K562 (cell line): ENCODE data around the gene FGFR4. TPM values are rescaled to one million over a fixed set of nuclear protein-coding genes. Genes with fewer than 3 reads are reported as not detected.

Source experiments
- ATAC-seq: fragments of 200-7000 bp; cut with Tn5 transposase; 3 replicates; pipeline ENCODE4 v1.9.1; 2020; ENCODE audit warnings: moderate library complexity
- BruUV-seq: library from RNA; stranded (reverse); fragments of 400-500 nt; replicated peaks from 2 replicates; lab custom pipeline; 2021; lab: Mats Ljungman, UMichigan
- CTCF ChIA-PET: fragments of 300-600 bp; formaldehyde crosslinking; extraction: SDS; loops from one replicate; lab custom pipeline; 2021; ENCODE audit warnings: low intra/inter-chr PET ratio; lab: Yijun Ruan, JAX
- POLR2A ChIA-PET: fragments of 300-600, 350-650 bp; sonication (Branson Sonifier 250); formaldehyde crosslinking; extraction: SDS; loops from one replicate; lab custom pipeline; 2021; ENCODE audit warnings: antibody characterized with exemption, inconsistent platforms; lab: Yijun Ruan, JAX
- DNase-seq, 4 experiments: peaks; one replicate each; pipeline versions ENCODE4 v3.0.0 to v3.0.0-alpha.2; 2011 to 2018; ENCODE audit warnings: low spot score in 3 of 4, mixed read lengths in 3 of 4; ENCODE audit errors: extremely low read depth in 1 of 4
- FAIRE-seq: peaks from 2 replicates; lab custom pipeline; 2011; peaks lifted over from hg19 to GRCh38; lab: Jason Lieb, UNC
- H2AFZ ChIP-seq: 2 replicates; pipeline ENCODE4 v1.6.0; 2011; ENCODE audit warnings: low read depth, low read length, control low read depth, inconsistent platforms
- H3K27ac ChIP-seq: fragments of 200-600 bp; 3 replicates; pipeline ENCODE4 v1.8.0; 2011; ENCODE audit warnings: low read depth, mild to moderate bottlenecking, control low read depth, inconsistent platforms, low read length, moderate library complexity, mixed read lengths; ENCODE audit errors: extremely low read depth
- H3K27me3 ChIP-seq, 2 experiments: fragments of 300-600 bp in 1 of 2; 2 replicates in 1 of 2; 3 replicates in 1 of 2; pipeline versions ENCODE4 v1.6.0 to v1.8.0; 2011; ENCODE audit warnings: inconsistent platforms in 2 of 2, low read length in 2 of 2, mild to moderate bottlenecking in 1 of 2, mixed read lengths in 1 of 2, moderate library complexity in 1 of 2; ENCODE audit not compliant: control insufficient read depth in 2 of 2, insufficient read depth in 2 of 2
- H3K36me3 ChIP-seq: fragments of 300-600 bp; 3 replicates; pipeline ENCODE4 v1.8.0; 2011; ENCODE audit warnings: mild to moderate bottlenecking, low read length, inconsistent platforms; ENCODE audit not compliant: control insufficient read depth, insufficient read depth
- H3K4me1 ChIP-seq, 2 experiments: fragments of 200-600 bp in 1 of 2; replicated peaks in 1 of 2; 2 replicates in 1 of 2; 3 replicates in 1 of 2; pipeline versions ENCODE4 v1.5.1 to v1.8.0; 2011; ENCODE audit warnings: inconsistent platforms in 2 of 2, low read length in 2 of 2, mild to moderate bottlenecking in 1 of 2, mixed read lengths in 1 of 2, moderate library complexity in 1 of 2; ENCODE audit not compliant: control insufficient read depth in 2 of 2, insufficient read depth in 2 of 2
- H3K4me2 ChIP-seq: 2 replicates; pipeline ENCODE4 v1.6.1; 2011; ENCODE audit warnings: low read length, control low read depth, inconsistent platforms, mixed read lengths; ENCODE audit not compliant: insufficient read depth
- H3K4me3 ChIP-seq: fragments of 200-600 bp; sonication (generic), shearing (Covaris generic); 2 replicates; pipeline ENCODE4 v1.5.1; 2016; ENCODE audit warnings: control low read depth, inconsistent platforms
- H3K79me2 ChIP-seq: fragments of 200-600 bp; 3 replicates; pipeline ENCODE4 v1.8.0; 2011; ENCODE audit warnings: low read length, inconsistent platforms; ENCODE audit not compliant: control insufficient read depth, insufficient read depth
- H3K9ac ChIP-seq, 2 experiments: 2 replicates each; pipeline versions ENCODE4 v1.6.0 to v1.6.1; 2011; ENCODE audit warnings: low read depth in 2 of 2, low read length in 2 of 2, control low read depth in 1 of 2, inconsistent platforms in 1 of 2, mild to moderate bottlenecking in 1 of 2, mixed read lengths in 1 of 2; ENCODE audit not compliant: insufficient read depth in 1 of 2
- H3K9me1 ChIP-seq: one replicate; pipeline ENCODE4 v1.6.0; 2011; ENCODE audit warnings: inconsistent platforms, mild to moderate bottlenecking, low read length, moderate library complexity; ENCODE audit not compliant: control insufficient read depth, insufficient read depth
- H3K9me3 ChIP-seq: replicated peaks from 2 replicates; pipeline ENCODE4 v1.5.1; 2011; ENCODE audit warnings: low read depth, low read length, inconsistent platforms; ENCODE audit not compliant: control insufficient read depth, insufficient read depth
- H4K20me1 ChIP-seq: replicated peaks from 2 replicates; pipeline ENCODE4 v1.6.1; 2011; ENCODE audit warnings: low read length, inconsistent platforms, mixed read lengths; ENCODE audit not compliant: control insufficient read depth, insufficient read depth
- ETS2 ChIP-seq: IDR thresholded peaks from 2 replicates; pipeline ENCODE4 v1.6.1; 2016; ENCODE audit warnings: borderline replicate concordance, missing genetic modification characterization, mild to moderate bottlenecking, moderate library complexity, missing compliant biosample characterization; ENCODE audit not compliant: poor library complexity, severe bottlenecking
- FIP1L1 ChIP-seq: fragments of 200-400 bp; formaldehyde crosslinking; IDR thresholded peaks from 2 replicates; pipeline ENCODE4 v1.6.1; 2018; ENCODE audit warnings: mild to moderate bottlenecking, low read depth, low read length; ENCODE audit not compliant: poor library complexity, severe bottlenecking
- FOXJ2 ChIP-seq: fragments of 200-800 bp; sonication (Bioruptor generic); IDR thresholded peaks from 2 replicates; pipeline ENCODE4 v1.6.1; 2016; ENCODE audit warnings: missing genetic modification characterization, missing compliant biosample characterization
- PRPF4 ChIP-seq: fragments of 200-400 bp; formaldehyde crosslinking; IDR thresholded peaks from one replicate; pipeline ENCODE4 v1.6.1; 2017; ENCODE audit warnings: low read length, low read depth, mild to moderate bottlenecking; ENCODE audit not compliant: insufficient read depth, poor library complexity, severe bottlenecking
- RFX5 ChIP-seq: IDR thresholded peaks from 2 replicates; pipeline ENCODE4 v1.6.1; 2011; ENCODE audit warnings: low read depth, mild to moderate bottlenecking, improper control_type of control experiment, low read length
- SIX5 ChIP-seq, 2 experiments: IDR thresholded peaks; 2 replicates each; pipeline ENCODE4 v1.6.1; 2011; ENCODE audit warnings: low read length in 2 of 2, borderline replicate concordance in 1 of 2, low read depth in 1 of 2, mild to moderate bottlenecking in 1 of 2, moderate library complexity in 1 of 2; ENCODE audit not compliant: insufficient read depth in 1 of 2
- TAF7 ChIP-seq: fragments of 450-650 bp; IDR thresholded peaks from 2 replicates; pipeline ENCODE4 v1.6.1; 2016; ENCODE audit warnings: missing genetic modification characterization, missing compliant biosample characterization
- TBL1XR1 ChIP-seq, 2 experiments: IDR thresholded peaks; 2 replicates each; pipeline ENCODE4 v1.6.1; 2012; ENCODE audit warnings: improper control_type of control experiment in 2 of 2, low read length in 2 of 2, mild to moderate bottlenecking in 1 of 2
- ZBTB49 ChIP-seq: sonication (generic); formaldehyde crosslinking; IDR thresholded peaks from 2 replicates; pipeline ENCODE4 v1.8.0; 2022; ENCODE audit warnings: missing genetic modification reagents, mild to moderate bottlenecking, borderline replicate concordance
- ZNF75A ChIP-seq: fragments of 450-650 bp; formaldehyde crosslinking; IDR thresholded peaks from 2 replicates; pipeline ENCODE4 v1.4.0; 2020; ENCODE audit warnings: mild to moderate bottlenecking
- WGBS: fragments of 100-300 bp; shearing (Covaris generic); methylation state at CpG from one replicate; pipeline ENCODE4 v1.1.6; 2016; ENCODE audit warnings: low coverage, mixed read lengths; ENCODE audit not compliant: insufficient coverage; ENCODE audit errors: missing lambda C conversion rate; 5-methylcytosine and 5-hydroxymethylcytosine counted together
- in situ Hi-C: fragments of 300-500 bp; cut with MboI; formaldehyde crosslinking; loops from 4 replicates; pipeline ENCODE4 v1.15.0; 2018; ENCODE audit warnings: inconsistent platforms, mixed read lengths
- intact Hi-C: fragments of 100-400 bp; cut with micrococcal nuclease; formaldehyde crosslinking; loops from 2 replicates; pipeline ENCODE4 v1.14.2; 2022
- polyA plus RNA-seq, 8 experiments: library from polyadenylated mRNA; depleted of rRNA in 4 of 8; stranded (reverse) in 5 of 8; unstranded in 3 of 8; fragments of >200 nt; fragmentation: Nextera tagmentation in 2 of 8; fragmentation: Illumina TruSeq in 1 of 8; extraction: Ambion mirVana in 2 of 8; extraction: Trizol in 1 of 8; gene quantifications; 2 replicates each; pipeline versions ENCODE4 v1.2.1 to v1.2.3, GENCODE V29; 2011 to 2014; ENCODE audit warnings: inconsistent platforms in 1 of 8, missing spikeins in 1 of 8
- total RNA-seq, 7 experiments: library from RNA; depleted of rRNA in 6 of 7; stranded (reverse); fragments of >200 nt in 6 of 7; fragmentation: Illumina TruSeq in 2 of 7; extraction: Trizol in 2 of 7; gene quantifications; 2 replicates each; pipeline versions ENCODE4 v1.2.1 to v1.2.3, GENCODE V29; 2011 to 2021; ENCODE audit warnings: low replicate concordance in 1 of 7

Gene FGFR4
- total and polyA plus RNA-seq, 9 of the 15 experiments (the other 6 are each of a cell fraction or from before 2014, with no cell fraction given) = 0.76 to 35.4 (median 7.5) TPM

GRCh38 chr5:177044641-177045040 is 42.1 kb upstream of the FGFR4 start:
- Histone ChIP-seq H3K9me3 (no peaks in the 10 kb centered on the region; the same call in 1 of the 2 replicates), H3K4me2 (no peak overlapping the region), H3K27me3 (no peaks in the 10 kb centered on the region), H3K9me1 (no peaks in the 10 kb centered on the region), H3K4me3 (no peak overlapping the region), H3K4me1 (no peaks in the 10 kb centered on the region; a peak in 1 of 5 replicates), H3K9ac (no peak overlapping the region), H2AFZ (no peak overlapping the region), H3K27ac (no peak overlapping the region), H3K79me2 (no peaks in the 10 kb centered on the region), H4K20me1 (no peaks in the 10 kb centered on the region), H3K36me3 (peaks cover 79% of the 10 kb centered on the region)
- BruUV-seq = no TSS peak
- POLR2A ChIA-PET = interaction anchor here (0.7 to 1.1 kb wide), 3 partner anchors 19 to 53 kb away, joined by 3 to 4 read pairs (median 3); no protein-coding TSS in a partner anchor
- 93% methylated on average over 1 of the region's 1 CpG for WGBS
- FAIRE-seq (no peak), ATAC-seq (no peak), DNase-seq (no peak)
- TF ChIP-seq ZNF75A (CRISPR knock-in tag) (no peak), ZBTB49 (no peak), RFX5 (no peak), TBL1XR1 (IDR thresholded peaks at IDR 0.05; ENCODE audit: low read length in 2 of 2) (no peak), FIP1L1 (no peak), PRPF4 (no peak), TAF7 (no peak), FOXJ2 (tag) (no peak), ETS2 (tag) (no peak), SIX5 (IDR thresholded peaks at IDR 0.05; ENCODE audit: borderline replicate concordance in 1 of 2, insufficient read depth in 1 of 2, low read depth in 1 of 2, low read length in 2 of 2) (no peak)
- in situ Hi-C loops = no loop called here
- intact Hi-C loops = no loop called here
- CTCF ChIA-PET = no interaction called here
